ENCODE measurements around the gene SNX20.

- 0 out of 2 replicates have a peak, but pooled peaks have one; percentile 5 for TF ChIP-seq CTCF (IDR thresholded peaks at IDR 0.05)
- TF ChIP-seq ZFX (IDR thresholded peaks at IDR 0.05; ENCODE audit: borderline replicate concordance) = no peak
Observed at GRCh38 chr16:50627419-50627818, 53.7 kb downstream of the SNX20 start.

Data from 22Rv1 (cell line).